ENCODE measurements around the gene ATP2A2. TPM values are rescaled to one million over a fixed set of nuclear protein-coding genes. Genes with fewer than 3 reads are reported as not detected.
"Not testable (repeated sequence)": the region's sequence is repeated elsewhere in the genome, so short reads cannot be mapped to it uniquely, and the experiment has no call there.

ATP2A2 gene
- total and polyA plus RNA-seq, 12 donors, result 316 to 4,750 (median 1,535) TPM

DNA sequence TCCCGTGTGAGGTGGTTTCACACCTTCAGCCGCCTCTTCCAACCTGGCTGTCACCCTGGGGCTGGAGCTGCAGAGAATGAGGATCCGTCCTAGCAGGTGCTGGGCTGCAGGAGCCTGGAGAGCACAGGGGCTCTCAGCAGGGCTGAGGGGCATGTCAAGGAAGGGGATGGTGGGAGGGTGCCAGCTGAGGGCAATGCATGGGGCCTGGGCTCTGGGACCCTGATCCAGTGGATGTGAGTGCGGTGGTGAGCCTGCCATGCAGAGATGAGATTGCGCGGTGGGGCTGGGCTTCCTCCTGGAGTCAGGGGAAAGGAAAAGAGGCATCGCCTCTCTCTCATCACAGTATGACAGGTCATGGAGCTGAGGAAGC is 91.0 kb downstream of the ATP2A2 start:
- intact Hi-C loops (cut with DNase I), result no loop called here
- DNase-seq (no peak), ATAC-seq (peak in 2 of 8 donors; percentile 16 to 42)
- Histone ChIP-seq H3K4me3 (no peak overlapping the region), H3K4me1 (peaks cover 0 to 46% (median 15%) of the 10 kb centered on the region in 9 donors), H3K27me3 (no peaks in the 10 kb centered on the region), H3K27ac (peak overlapping the region in 1 of 10 donors; percentile 15), H3K9me3 (no peaks in the 10 kb centered on the region), H3K36me3 (peaks cover 0 to 73% (median 21%) of the 10 kb centered on the region in 9 donors)
- WGBS, 2 donors, result 89 to 91% methylated on average over 7 of the region's 7 CpGs
- TF ChIP-seq, protein P1, sequence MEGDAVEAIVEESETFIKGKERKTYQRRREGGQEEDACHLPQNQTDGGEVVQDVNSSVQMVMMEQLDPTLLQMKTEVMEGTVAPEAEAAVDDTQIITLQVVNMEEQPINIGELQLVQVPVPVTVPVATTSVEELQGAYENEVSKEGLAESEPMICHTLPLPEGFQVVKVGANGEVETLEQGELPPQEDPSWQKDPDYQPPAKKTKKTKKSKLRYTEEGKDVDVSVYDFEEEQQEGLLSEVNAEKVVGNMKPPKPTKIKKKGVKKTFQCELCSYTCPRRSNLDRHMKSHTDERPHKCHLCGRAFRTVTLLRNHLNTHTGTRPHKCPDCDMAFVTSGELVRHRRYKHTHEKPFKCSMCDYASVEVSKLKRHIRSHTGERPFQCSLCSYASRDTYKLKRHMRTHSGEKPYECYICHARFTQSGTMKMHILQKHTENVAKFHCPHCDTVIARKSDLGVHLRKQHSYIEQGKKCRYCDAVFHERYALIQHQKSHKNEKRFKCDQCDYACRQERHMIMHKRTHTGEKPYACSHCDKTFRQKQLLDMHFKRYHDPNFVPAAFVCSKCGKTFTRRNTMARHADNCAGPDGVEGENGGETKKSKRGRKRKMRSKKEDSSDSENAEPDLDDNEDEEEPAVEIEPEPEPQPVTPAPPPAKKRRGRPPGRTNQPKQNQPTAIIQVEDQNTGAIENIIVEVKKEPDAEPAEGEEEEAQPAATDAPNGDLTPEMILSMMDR (IDR thresholded peaks at IDR 0.05), result no peak

DNA sequence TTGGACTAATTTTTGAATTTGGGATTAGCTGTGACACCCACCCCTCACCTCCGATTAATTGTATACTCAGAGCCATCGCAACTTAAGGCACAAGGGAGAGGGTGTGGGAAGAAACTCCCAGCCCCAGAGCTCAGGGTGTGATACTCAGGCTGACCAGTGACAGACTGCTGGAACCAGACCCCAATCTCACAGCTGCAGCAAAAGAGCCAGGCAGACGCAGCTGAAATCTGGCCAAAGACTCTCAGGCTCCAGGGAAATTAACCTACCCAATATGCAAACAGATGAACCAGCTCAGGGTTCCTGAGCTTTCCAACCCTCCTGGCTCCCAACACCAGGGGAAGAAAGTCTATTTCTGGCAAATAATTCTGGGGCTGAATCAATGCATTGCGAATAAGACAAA is 92.0 kb downstream of the ATP2A2 start:
- no peaks in the 10 kb centered on the region for H3K27me3 ChIP-seq
- TF ChIP-seq, protein P1 (IDR thresholded peaks at IDR 0.05), result no peak
- peak in 7 of 8 donors; percentile 31 to 73 (median 60) for ATAC-seq
- peaks cover 0 to 42% (median 18%) of the 10 kb centered on the region in 9 donors for H3K4me1 ChIP-seq
- peak overlapping the region in 3 of 10 donors; percentile 31 to 72 (median 46) for H3K27ac ChIP-seq
- 46 to 72% methylated on average over 4 of the region's 4 CpGs for WGBS, 2 donors
- H3K36me3 ChIP-seq, result peaks cover 0 to 82% (median 27%) of the 10 kb centered on the region in 9 donors
- DNase-seq, result peak in 1 of 2 donors; percentile 45
- H3K9me3 ChIP-seq, result no peaks in the 10 kb centered on the region
- H3K4me3 ChIP-seq, result no peak overlapping the region
- intact Hi-C loops (cut with DNase I), result no loop called here

DNA sequence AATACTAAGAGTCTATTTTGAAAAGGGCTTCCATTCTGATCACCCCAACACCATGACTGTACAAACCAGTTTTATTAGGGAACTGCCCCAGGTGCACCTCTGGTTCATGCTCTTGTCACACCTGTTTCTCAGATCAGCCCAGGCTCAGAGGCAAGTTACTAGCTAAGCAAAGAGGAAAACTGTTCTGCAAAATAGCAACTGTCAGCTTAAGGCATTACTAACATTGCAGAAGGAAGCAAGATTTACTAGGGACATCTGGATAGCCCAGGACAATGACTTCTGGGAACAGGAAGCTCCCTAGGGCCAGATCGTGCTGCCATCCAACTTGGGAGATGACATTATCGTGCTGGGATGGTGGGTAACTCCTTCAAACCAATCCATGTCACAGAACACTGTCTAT is 92.4 kb downstream of the ATP2A2 start:
- Histone ChIP-seq H3K27ac (peak overlapping the region in 4 of 10 donors; percentile 20 to 72 (median 38)), H3K9me3 (no peaks in the 10 kb centered on the region), H3K36me3 (peaks cover 0 to 86% (median 30%) of the 10 kb centered on the region in 9 donors), H3K27me3 (no peaks in the 10 kb centered on the region), H3K4me1 (peaks cover 0 to 42% (median 18%) of the 10 kb centered on the region in 9 donors), H3K4me3 (no peak overlapping the region)
- peak in 3 of 8 donors; percentile 22 to 52 (median 30) for ATAC-seq
- 34 to 51% methylated on average over 2 of the region's 2 CpGs for WGBS, 2 donors
- DNase-seq, result no peak
- TF ChIP-seq, protein P1 (IDR thresholded peaks at IDR 0.05), result no peak
- intact Hi-C loops (cut with DNase I), result no loop called here

DNA sequence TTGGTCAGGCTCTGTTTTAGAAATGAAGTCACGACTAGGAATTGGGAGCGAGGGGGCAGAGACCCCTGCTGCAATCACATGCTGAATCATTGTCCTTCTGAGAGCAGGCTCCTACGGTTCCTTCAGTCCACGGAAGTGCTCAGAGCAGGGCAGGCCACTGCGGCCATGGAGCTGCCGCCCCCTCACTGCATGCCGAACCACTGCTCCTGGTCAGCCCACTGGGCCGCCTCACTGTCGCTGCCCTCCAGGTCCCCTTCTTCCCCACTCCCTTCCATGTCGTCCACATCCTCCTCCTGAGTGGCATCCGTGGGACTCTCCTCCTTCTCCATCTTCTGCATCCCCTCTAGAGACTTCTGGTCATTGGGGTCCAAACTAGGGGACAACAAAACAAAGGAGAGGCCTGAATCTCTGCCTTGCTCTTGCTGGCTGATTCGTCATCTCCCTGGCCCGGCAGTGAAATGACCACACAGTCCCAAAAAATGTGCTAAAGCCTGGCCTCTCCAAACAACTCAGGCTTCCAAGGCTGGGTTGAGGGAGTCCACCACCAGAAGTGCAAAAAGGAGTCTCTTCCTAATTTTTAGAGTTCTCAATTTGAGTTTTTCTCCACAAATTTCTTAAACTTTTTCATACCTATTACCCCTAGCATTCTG is 93.0 kb downstream of the ATP2A2 start:
- Histone ChIP-seq H3K36me3 (peaks cover 0 to 93% (median 30%) of the 10 kb centered on the region in 9 donors), H3K4me1 (peaks cover 0 to 44% (median 22%) of the 10 kb centered on the region in 9 donors), H3K9me3 (no peaks in the 10 kb centered on the region), H3K27ac (peak overlapping the region in 6 of 10 donors; percentile 8 to 72 (median 26)), H3K27me3 (no peaks in the 10 kb centered on the region), H3K4me3 (no peak overlapping the region)
- ATAC-seq, result peak in 2 of 8 donors; percentile 13 to 23
- intact Hi-C loops (cut with DNase I), result no loop called here
- no peak for DNase-seq
- TF ChIP-seq, protein P1 (IDR thresholded peaks at IDR 0.05), result no peak
- 83% methylated on average over 13 of the region's 13 CpGs for WGBS, 2 donors

DNA sequence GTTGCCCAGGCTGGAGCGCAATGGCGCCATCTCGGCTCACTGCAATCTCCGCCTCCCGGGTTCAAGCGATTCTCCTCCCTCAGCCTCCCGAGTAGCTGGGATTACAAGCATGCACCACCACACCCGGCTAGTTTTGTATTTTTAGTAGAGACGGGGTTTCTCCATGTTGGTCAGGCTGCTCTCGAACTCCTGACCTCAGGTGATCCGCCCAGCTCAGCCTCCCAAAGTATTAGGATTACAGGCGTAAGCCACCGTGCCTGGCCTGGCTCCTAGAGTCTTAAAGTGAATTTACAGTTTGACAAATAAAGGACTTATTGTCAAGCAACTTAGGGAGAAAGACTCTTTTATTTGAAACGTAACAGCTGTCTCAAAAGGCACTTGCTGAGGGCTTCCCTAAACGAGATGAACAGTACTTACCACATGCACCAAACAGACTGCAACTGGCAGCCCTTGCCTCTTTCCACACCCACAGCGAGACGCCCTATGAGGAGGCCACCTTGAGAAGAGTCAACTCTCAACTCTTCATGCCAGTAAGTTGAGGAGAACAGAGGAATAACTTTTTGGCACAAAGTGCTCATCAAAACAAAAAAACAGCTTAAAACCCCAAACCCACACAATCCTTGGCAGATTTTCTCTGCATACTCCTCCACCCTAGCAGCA is 97.2 kb downstream of the ATP2A2 start:
- peak overlapping the region in 2 of 10 donors; percentile 49 to 59 for H3K27ac ChIP-seq

More for the DNA sequence above, 97.2 kb downstream of the ATP2A2 start:
- H3K4me3 ChIP-seq; H3K27me3 ChIP-seq; DNase-seq; H3K9me3 ChIP-seq; intact Hi-C loops (cut with DNase I); ATAC-seq: not testable (repeated sequence)
- Histone ChIP-seq H3K36me3 (peaks cover 0 to 100% (median 65%) of the 10 kb centered on the region in 9 donors), H3K4me1 (peaks cover 0 to 31% (median 11%) of the 10 kb centered on the region in 9 donors)
- WGBS, 2 donors, result 88% methylated on average over 17 of the region's 17 CpGs

Measured in heart right ventricle (tissue), 16 donors.